ENCODE data around the gene CNOT11. TPM values are rescaled to one million over a fixed set of nuclear protein-coding genes. Genes with fewer than 3 reads are reported as not detected.

The CNOT11 gene
- polyA plus RNA-seq, 1 experiment, result 63.0 TPM

DNA sequence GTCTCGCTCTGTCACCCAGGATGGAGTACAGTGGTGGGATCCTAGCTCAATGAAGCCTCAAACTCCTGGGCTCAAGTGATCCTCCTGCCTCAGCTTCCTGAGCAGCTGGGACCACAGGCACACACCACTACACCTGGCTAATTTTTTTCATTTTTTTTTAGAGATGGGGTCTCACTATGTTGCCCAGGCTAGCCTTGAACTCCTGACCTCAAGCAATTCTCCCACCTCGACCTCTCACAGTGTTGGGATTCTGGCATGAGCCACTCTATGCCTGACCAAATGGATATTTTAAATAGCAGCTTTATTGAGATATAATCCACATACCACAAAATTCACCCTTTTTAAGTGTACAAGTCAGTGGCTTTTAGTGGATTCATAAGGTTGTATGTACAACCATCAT is 44.7 kb downstream of the CNOT11 start:
- CTCF ChIA-PET, result interaction anchor here (0.9 kb wide), 1 partner anchor 45 kb away, joined by 3 read pairs; no protein-coding TSS in a partner anchor
- DNase-seq (ENCODE audit: low read depth), result no peak
- POLR2A ChIA-PET, result no interaction called here
- no peaks in the 10 kb centered on the region for H3K27me3 ChIP-seq (ENCODE audit: control insufficient read depth, insufficient read depth, low read length)
- TF ChIP-seq, protein P1, sequence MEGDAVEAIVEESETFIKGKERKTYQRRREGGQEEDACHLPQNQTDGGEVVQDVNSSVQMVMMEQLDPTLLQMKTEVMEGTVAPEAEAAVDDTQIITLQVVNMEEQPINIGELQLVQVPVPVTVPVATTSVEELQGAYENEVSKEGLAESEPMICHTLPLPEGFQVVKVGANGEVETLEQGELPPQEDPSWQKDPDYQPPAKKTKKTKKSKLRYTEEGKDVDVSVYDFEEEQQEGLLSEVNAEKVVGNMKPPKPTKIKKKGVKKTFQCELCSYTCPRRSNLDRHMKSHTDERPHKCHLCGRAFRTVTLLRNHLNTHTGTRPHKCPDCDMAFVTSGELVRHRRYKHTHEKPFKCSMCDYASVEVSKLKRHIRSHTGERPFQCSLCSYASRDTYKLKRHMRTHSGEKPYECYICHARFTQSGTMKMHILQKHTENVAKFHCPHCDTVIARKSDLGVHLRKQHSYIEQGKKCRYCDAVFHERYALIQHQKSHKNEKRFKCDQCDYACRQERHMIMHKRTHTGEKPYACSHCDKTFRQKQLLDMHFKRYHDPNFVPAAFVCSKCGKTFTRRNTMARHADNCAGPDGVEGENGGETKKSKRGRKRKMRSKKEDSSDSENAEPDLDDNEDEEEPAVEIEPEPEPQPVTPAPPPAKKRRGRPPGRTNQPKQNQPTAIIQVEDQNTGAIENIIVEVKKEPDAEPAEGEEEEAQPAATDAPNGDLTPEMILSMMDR (IDR thresholded peaks at IDR 0.05; ENCODE audit: insufficient read depth, low read depth, low read length), result no peak
- H3K36me3 ChIP-seq (ENCODE audit: control insufficient read depth, insufficient read depth, low read length), result peaks cover 2% of the 10 kb centered on the region
- no peak overlapping the region for H3K4me3 ChIP-seq (ENCODE audit: low read depth, low read length)

DNA sequence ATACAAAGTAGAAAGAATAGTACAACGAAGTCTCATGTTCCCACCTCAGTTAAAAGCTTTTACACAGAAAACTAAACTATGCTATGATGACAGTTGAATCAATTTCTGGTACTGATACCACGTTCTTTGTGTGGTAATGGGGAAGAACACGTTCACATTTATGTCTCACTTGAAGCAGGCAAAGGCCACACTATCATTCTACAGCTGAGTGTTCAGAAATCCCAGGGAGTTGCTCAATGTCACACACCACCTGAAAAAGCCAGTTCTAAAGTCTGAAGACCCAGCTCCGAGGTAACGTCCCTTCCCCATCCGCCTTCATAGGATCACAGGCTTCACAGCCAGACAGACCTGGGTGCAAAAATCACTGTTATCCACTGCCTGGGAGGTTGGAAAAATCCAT is 46.9 kb downstream of the CNOT11 start:
- peaks cover 2% of the 10 kb centered on the region; the same call in 1 of the 2 replicates for H3K36me3 ChIP-seq (ENCODE audit: control insufficient read depth, insufficient read depth, low read length)
- ChIA-PET POLR2A (no interaction called here), CTCF (interaction anchor here (0.7 to 0.8 kb wide), 3 partner anchors 10 to 52 kb away, joined by 3 read pairs; no protein-coding TSS in a partner anchor)
- no peak for DNase-seq (ENCODE audit: low read depth)
- no peaks in the 10 kb centered on the region for H3K27me3 ChIP-seq (ENCODE audit: control insufficient read depth, insufficient read depth, low read length)
- H3K4me3 ChIP-seq (ENCODE audit: low read depth, low read length), result no peak overlapping the region
- TF ChIP-seq, protein P1 (IDR thresholded peaks at IDR 0.05; ENCODE audit: insufficient read depth, low read depth, low read length), result no peak

DNA sequence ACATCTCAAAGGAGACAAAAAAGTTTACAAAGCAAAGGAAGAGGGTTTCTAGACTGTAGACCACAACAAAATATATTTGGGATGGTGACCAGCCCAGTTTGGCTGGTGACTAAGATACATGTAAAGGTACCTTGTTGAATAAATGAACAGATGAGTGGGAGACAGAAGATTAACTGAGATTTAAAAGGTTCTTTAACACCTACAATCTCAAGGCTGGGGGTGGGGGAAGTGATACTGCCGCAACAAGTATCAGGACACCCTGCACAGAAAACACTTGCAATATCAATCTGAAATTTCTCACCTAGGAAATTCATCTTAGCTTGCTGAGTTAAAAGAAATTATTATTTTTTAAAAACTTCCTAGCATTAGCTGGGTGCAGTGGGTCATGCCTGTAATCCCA is 47.5 kb downstream of the CNOT11 start:
- TF ChIP-seq, protein P1 (IDR thresholded peaks at IDR 0.05; ENCODE audit: insufficient read depth, low read depth, low read length), result no peak
- Histone ChIP-seq H3K36me3 (ENCODE audit: control insufficient read depth, insufficient read depth, low read length) (peaks cover 2% of the 10 kb centered on the region; the same call in 1 of the 2 replicates), H3K27me3 (ENCODE audit: control insufficient read depth, insufficient read depth, low read length) (no peaks in the 10 kb centered on the region), H3K4me3 (ENCODE audit: low read depth, low read length) (no peak overlapping the region)
- POLR2A ChIA-PET, result no interaction called here
- CTCF ChIA-PET, result interaction anchor here (0.7 kb wide), 1 partner anchor 47 kb away, joined by 3 read pairs; no protein-coding TSS in a partner anchor
- DNase-seq (ENCODE audit: low read depth), result no peak

DNA sequence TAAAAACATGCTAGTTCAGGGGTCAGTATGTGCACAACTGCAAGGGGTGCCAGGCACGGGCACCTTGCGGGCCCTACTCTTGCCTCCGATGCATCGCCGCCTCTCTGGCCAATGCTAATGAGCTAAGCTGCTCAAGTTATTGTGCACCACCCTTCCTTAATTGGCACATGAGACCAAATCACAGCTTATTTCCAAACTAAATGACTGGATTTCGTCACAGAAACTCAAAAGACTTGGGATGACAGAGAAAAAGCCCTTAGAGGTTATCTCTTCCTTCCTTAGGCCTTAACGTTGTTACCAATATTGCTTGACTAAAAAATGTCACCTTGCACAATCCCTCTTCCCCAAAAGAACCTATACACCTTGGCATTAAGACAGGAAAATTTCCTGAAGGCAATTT is 48.1 kb downstream of the CNOT11 start:
- H3K27me3 ChIP-seq (ENCODE audit: control insufficient read depth, insufficient read depth, low read length), result no peaks in the 10 kb centered on the region
- TF ChIP-seq, protein P1 (IDR thresholded peaks at IDR 0.05; ENCODE audit: insufficient read depth, low read depth, low read length), result no peak
- ChIA-PET POLR2A (interaction anchor here (0.7 kb wide), 1 partner anchor 11 kb away, joined by 5 read pairs; no protein-coding TSS in a partner anchor), CTCF (no interaction called here)
- peaks cover 2% of the 10 kb centered on the region; the same call in 1 of the 2 replicates for H3K36me3 ChIP-seq (ENCODE audit: control insufficient read depth, insufficient read depth, low read length)
- DNase-seq (ENCODE audit: low read depth), result no peak
- no peak overlapping the region for H3K4me3 ChIP-seq (ENCODE audit: low read depth, low read length)

DNA sequence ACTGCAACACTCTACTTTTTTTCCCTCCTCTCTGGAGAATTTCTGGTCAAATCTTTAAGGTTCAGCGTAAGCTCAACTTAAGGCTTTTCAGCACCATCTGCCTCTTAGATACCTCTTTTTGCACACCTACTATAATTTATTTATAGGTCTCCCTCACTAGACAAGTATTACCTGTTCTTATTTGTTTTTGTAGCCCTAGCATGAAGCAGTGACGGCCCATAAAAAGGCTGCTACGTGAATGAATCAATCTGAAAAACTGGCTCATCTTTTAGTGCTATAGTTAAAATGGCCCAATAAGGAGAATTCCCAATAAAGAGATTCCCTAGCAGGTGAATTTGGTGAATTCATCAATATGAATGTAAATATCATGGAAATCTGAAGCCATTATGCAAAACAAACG is 49.3 kb downstream of the CNOT11 start:
- ChIA-PET POLR2A (no interaction called here), CTCF (no interaction called here)
- Histone ChIP-seq H3K27me3 (ENCODE audit: control insufficient read depth, insufficient read depth, low read length) (no peaks in the 10 kb centered on the region), H3K4me3 (ENCODE audit: low read depth, low read length) (no peak overlapping the region), H3K36me3 (ENCODE audit: control insufficient read depth, insufficient read depth, low read length) (peaks cover 2% of the 10 kb centered on the region; the same call in 1 of the 2 replicates)
- DNase-seq (ENCODE audit: low read depth), result no peak
- TF ChIP-seq, protein P1 (IDR thresholded peaks at IDR 0.05; ENCODE audit: insufficient read depth, low read depth, low read length), result no peak

All from BJ (cell line).